DOHH2 (cell line): ENCODE measurements around the gene BACE2.
"Not testable (repeated sequence)": the region's sequence is repeated elsewhere in the genome, so short reads cannot be mapped to it uniquely, and the experiment has no call there.

ENCODE experiments used
- H3F3A ChIP-seq: fragments of 200-600 bp; sonication (generic), shearing (Covaris generic); 2 replicates; pipeline ENCODE4 v1.6.0; 2016; ENCODE audit warnings: antibody characterized with exemption, mild to moderate bottlenecking; ENCODE audit not compliant: control insufficient read depth, insufficient read depth
- H3K27ac ChIP-seq: fragments of 200-600 bp; sonication (generic); 2 replicates; pipeline ENCODE4 v1.5.1; 2014; ENCODE audit warnings: low read depth, mild to moderate bottlenecking, low read length, moderate library complexity
- H3K27me3 ChIP-seq: fragments of 200-600 bp; sonication (generic); 2 replicates; pipeline ENCODE4 v1.6.1; 2014; ENCODE audit warnings: mild to moderate bottlenecking, low read length, mixed read lengths; ENCODE audit not compliant: control insufficient read depth
- H3K36me3 ChIP-seq: fragments of 200-600 bp; sonication (generic); 2 replicates; pipeline ENCODE4 v1.6.1; 2014; ENCODE audit warnings: mild to moderate bottlenecking, low read length, moderate library complexity, mixed read lengths; ENCODE audit not compliant: control insufficient read depth
- H3K4me1 ChIP-seq: fragments of 200-600 bp; sonication (generic); 2 replicates; pipeline ENCODE4 v1.6.1; 2014; ENCODE audit warnings: mild to moderate bottlenecking, low read length, mixed read lengths; ENCODE audit not compliant: control insufficient read depth
- H3K4me2 ChIP-seq: fragments of 200-600 bp; sonication (generic); 2 replicates; pipeline ENCODE4 v1.6.0; 2014; ENCODE audit warnings: mild to moderate bottlenecking, low read length, moderate library complexity
- H3K4me3 ChIP-seq: fragments of 200-600 bp; sonication (generic); 2 replicates; pipeline ENCODE4 v1.5.1; 2014; ENCODE audit warnings: mild to moderate bottlenecking, low read length, mixed read lengths
- H3K79me2 ChIP-seq: fragments of 200-600 bp; sonication (generic); 2 replicates; pipeline ENCODE4 v1.6.1; 2014; ENCODE audit warnings: mild to moderate bottlenecking, low read length, mixed read lengths; ENCODE audit not compliant: control insufficient read depth
- H3K9me2 ChIP-seq: fragments of 200-600 bp; sonication (generic); replicated peaks from 2 replicates; pipeline ENCODE4 v1.6.1; 2014; ENCODE audit warnings: mild to moderate bottlenecking, low read length, mixed read lengths; ENCODE audit not compliant: control insufficient read depth
- H3K9me3 ChIP-seq: fragments of 200-600 bp; sonication (generic); 2 replicates; pipeline ENCODE4 v1.6.1; 2014; ENCODE audit warnings: antibody characterized with exemption, low read length, mixed read lengths; ENCODE audit not compliant: control insufficient read depth, insufficient read depth
- H4K20me1 ChIP-seq: fragments of 200-600 bp; sonication (generic); 2 replicates; pipeline ENCODE4 v1.6.0; 2014; ENCODE audit warnings: low read depth, mild to moderate bottlenecking, antibody characterized with exemption, low read length, moderate library complexity; ENCODE audit not compliant: control insufficient read depth, insufficient read depth
- EZH2phosphoT487 ChIP-seq: fragments of 200-600 bp; sonication (generic); IDR thresholded peaks from 2 replicates; pipeline ENCODE4 v1.6.1; 2017; ENCODE audit warnings: borderline replicate concordance, mild to moderate bottlenecking, antibody characterized with exemption, low read length, moderate library complexity, mixed read lengths
- TF ChIP-seq, protein P1 (sequence below): fragments of 200-600 bp; sonication (generic); IDR thresholded peaks from one replicate; pipeline ENCODE4 v1.5.1; 2014; ENCODE audit warnings: antibody characterized with exemption, mild to moderate bottlenecking, low read depth, low read length; ENCODE audit not compliant: poor library complexity, severe bottlenecking

The BACE2 gene

DNA sequence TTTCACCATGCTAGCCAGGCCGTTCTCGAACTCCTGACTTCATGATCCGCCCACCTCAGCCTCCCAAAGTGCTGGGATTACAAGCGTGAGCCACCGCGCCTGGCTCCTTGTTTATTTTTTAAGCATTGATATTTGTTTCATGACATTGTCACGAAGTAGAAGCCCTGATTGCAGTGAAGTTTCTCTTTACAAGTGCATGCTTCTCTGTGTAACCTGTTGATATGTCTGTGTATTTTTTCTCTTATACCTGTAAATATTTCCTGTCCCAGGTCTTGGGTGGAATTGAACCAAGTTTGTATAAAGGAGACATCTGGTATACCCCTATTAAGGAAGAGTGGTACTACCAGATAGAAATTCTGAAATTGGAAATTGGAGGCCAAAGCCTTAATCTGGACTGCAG is 75.1 kb downstream of the BACE2 start:
- no peaks in the 10 kb centered on the region for H3K9me2 ChIP-seq
- H3K36me3 ChIP-seq = no peaks in the 10 kb centered on the region
- H4K20me1 ChIP-seq = no peaks in the 10 kb centered on the region
- TF ChIP-seq, protein P1, sequence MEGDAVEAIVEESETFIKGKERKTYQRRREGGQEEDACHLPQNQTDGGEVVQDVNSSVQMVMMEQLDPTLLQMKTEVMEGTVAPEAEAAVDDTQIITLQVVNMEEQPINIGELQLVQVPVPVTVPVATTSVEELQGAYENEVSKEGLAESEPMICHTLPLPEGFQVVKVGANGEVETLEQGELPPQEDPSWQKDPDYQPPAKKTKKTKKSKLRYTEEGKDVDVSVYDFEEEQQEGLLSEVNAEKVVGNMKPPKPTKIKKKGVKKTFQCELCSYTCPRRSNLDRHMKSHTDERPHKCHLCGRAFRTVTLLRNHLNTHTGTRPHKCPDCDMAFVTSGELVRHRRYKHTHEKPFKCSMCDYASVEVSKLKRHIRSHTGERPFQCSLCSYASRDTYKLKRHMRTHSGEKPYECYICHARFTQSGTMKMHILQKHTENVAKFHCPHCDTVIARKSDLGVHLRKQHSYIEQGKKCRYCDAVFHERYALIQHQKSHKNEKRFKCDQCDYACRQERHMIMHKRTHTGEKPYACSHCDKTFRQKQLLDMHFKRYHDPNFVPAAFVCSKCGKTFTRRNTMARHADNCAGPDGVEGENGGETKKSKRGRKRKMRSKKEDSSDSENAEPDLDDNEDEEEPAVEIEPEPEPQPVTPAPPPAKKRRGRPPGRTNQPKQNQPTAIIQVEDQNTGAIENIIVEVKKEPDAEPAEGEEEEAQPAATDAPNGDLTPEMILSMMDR = no peak
- TF ChIP-seq EZH2phosphoT487 = no peak
- no peaks in the 10 kb centered on the region for H3K79me2 ChIP-seq
- H3F3A ChIP-seq = no peaks in the 10 kb centered on the region
- H3K4me3 ChIP-seq = no peak overlapping the region
- H3K4me2 ChIP-seq = no peak overlapping the region
- H3K27me3 ChIP-seq = no peaks in the 10 kb centered on the region
- no peaks in the 10 kb centered on the region for H3K9me3 ChIP-seq
- no peaks in the 10 kb centered on the region for H3K4me1 ChIP-seq
- no peak overlapping the region for H3K27ac ChIP-seq

DNA sequence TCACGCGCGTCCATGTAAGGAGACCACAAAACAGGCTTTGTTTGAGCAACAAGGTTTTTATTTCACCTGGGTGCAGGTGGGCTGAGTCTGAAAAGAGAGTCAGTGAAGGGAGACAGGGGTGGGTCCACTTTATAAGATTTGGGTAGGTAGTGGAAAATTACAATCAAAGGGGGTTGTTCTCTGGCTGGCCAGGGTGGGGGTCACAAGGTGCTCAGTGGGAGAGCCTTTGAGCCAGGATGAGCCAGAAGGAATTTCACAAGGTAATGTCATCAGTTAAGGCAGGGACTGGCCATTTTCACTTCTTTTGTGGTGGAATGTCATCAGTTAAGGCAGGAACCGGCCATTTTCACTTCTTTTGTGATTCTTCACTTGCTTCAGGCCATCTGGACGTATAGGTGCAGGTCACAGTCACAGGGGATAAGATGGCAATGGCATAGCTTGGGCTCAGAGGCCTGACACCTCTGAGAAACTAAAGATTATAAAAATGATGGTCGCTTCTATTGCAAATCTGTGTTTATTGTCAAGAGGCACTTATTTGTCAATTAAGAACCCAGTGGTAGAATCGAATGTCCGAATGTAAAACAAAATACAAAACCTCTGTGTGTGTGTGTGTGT is 76.4 kb downstream of the BACE2 start:
- H3K9me3 ChIP-seq, H3K27me3 ChIP-seq, H3K9me2 ChIP-seq, H3K4me3 ChIP-seq, H3K79me2 ChIP-seq, H3K4me2 ChIP-seq, H3F3A ChIP-seq, H4K20me1 ChIP-seq, H3K4me1 ChIP-seq, H3K36me3 ChIP-seq, H3K27ac ChIP-seq: not testable (repeated sequence)

DNA sequence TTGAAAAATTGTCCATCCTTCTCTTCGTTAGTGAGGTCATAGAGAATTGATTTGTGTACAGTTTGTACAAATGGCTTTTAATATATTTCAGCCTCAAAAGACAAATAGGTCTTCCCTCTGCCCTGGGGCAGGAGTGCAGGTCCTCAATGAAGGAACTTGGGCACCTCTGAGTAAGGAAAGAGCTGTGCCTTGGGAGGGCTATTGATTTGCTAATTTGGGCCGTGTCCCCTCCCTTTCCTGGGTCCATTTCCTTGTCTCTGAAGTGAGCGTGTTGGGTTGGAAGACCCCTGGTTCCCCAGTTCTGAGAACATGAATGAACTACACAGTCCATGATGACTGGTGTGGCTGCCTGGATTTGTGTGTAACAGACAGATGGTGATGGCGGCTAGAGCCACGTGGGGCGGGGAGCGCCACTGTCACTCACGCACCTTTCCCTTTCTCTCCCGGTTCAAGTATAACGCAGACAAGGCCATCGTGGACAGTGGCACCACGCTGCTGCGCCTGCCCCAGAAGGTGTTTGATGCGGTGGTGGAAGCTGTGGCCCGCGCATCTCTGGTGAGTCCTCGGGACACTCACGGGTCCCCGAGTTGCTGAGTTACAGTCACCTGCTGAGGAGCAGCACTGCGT is 77.7 kb downstream of the BACE2 start:
- H3K4me2 ChIP-seq = no peak overlapping the region
- no peaks in the 10 kb centered on the region for H4K20me1 ChIP-seq
- no peak overlapping the region for H3K27ac ChIP-seq
- no peaks in the 10 kb centered on the region for H3K36me3 ChIP-seq
- no peaks in the 10 kb centered on the region for H3K79me2 ChIP-seq
- H3K9me3 ChIP-seq = no peaks in the 10 kb centered on the region
- TF ChIP-seq EZH2phosphoT487 = no peak
- TF ChIP-seq, protein P1 = no peak
- H3K27me3 ChIP-seq = no peaks in the 10 kb centered on the region
- H3F3A ChIP-seq = no peaks in the 10 kb centered on the region
- no peaks in the 10 kb centered on the region for H3K9me2 ChIP-seq
- H3K4me1 ChIP-seq = no peaks in the 10 kb centered on the region
- no peak overlapping the region for H3K4me3 ChIP-seq

DNA sequence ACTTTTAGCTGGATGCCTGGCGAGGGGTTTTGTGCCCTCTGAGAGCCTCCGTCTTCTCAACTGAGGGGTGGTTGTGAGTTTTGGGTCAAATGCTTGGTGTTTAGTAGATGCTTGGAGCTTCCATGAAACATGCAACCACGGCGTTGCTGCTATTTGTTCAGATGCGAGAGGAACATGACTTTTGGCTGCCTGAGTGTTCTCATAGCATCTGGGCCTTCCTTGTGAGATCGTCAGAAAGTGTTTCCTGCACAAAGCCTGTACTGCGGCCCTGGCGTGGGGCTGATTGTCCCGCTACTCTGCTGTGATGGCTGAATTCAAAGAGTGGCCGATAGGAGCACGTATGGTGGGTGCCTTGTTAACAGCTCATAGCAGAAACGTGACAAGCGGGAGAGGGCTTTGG is 78.8 kb downstream of the BACE2 start:
- Histone ChIP-seq H3K36me3 (no peaks in the 10 kb centered on the region), H4K20me1 (no peaks in the 10 kb centered on the region), H3K4me1 (no peaks in the 10 kb centered on the region), H3K9me3 (no peaks in the 10 kb centered on the region), H3K27me3 (no peaks in the 10 kb centered on the region), H3F3A (no peaks in the 10 kb centered on the region), H3K9me2 (no peaks in the 10 kb centered on the region), H3K79me2 (no peaks in the 10 kb centered on the region), H3K4me3 (no peak overlapping the region), H3K27ac (no peak overlapping the region), H3K4me2 (no peak overlapping the region)
- no peak for TF ChIP-seq EZH2phosphoT487
- TF ChIP-seq, protein P1 = no peak
